ENCODE results near the gene EVI5.

DNA sequence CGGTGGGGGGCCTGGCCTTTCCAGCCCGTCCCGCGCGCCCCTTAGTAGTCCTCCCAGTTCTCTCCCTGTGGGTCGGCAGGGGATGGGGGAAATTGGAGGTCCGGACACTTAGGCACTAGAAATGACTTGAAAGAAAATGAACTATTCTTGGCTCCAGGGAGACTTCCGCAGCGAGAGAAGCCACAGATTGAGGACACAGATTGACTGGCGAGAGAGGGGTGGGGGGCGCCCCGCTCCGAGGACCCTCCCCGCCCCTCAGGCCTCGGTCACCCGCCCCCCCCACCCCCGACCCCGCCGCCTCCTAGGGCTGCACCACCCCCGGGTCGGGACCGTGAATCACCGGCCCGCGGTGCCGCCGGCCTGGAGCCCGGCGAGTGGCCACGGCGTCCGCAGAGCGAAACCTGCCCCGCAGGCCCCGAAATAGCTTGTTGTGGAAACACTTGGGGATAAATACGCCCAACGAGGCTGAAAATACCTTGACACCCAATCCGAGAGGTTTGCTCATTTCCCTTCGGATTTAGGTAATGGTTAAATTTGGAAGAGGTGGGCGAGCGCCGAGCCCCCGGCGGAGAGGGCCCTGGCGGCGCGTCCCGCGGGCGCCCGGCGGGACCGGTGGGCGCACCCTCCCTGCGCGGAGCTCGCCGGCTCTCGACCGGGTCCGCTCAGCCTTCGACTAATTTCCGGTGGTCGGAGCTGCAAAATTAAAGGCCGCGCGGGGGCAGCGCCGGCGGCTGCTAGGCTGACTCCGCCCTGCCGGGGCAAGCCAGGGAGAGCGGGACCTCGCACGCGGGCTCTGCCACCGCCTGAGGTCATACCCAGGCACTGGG lies 298.4 kb downstream of the EVI5 start, which contains the start of gene GFI1:
- TF ChIP-seq POLR2AphosphoS5 (IDR thresholded peaks at IDR 0.05; ENCODE audit: low read depth, low read length) (no peak), POLR2A (IDR thresholded peaks at IDR 0.05; ENCODE audit: low read depth, low read length) (no peak), TAF1 (IDR thresholded peaks at IDR 0.05; ENCODE audit: borderline replicate concordance, low read depth, low read length) (no peak)
